Measurements from ENCODE around the gene DCHS2.

DNA sequence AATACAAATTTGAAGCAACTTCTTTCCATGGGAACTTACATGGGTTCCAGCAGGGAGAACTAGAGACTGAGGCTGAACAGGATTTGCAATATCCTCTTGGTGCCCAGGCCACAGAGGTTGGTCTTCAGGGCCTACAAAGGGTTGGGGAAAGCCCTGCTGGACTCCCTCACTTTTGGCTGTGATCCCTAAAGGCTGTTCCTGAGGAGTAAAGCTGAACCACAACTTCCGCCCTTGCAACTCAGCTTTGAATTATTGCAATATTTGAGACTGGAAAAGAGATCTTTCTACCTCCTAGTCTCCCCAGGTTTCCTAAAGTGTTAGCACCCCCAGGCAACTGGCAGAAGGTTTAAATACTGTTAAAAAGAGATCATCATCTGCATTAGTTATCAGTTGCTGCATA lies 26.9 kb downstream of the DCHS2 start:
- TF ChIP-seq, protein P1, sequence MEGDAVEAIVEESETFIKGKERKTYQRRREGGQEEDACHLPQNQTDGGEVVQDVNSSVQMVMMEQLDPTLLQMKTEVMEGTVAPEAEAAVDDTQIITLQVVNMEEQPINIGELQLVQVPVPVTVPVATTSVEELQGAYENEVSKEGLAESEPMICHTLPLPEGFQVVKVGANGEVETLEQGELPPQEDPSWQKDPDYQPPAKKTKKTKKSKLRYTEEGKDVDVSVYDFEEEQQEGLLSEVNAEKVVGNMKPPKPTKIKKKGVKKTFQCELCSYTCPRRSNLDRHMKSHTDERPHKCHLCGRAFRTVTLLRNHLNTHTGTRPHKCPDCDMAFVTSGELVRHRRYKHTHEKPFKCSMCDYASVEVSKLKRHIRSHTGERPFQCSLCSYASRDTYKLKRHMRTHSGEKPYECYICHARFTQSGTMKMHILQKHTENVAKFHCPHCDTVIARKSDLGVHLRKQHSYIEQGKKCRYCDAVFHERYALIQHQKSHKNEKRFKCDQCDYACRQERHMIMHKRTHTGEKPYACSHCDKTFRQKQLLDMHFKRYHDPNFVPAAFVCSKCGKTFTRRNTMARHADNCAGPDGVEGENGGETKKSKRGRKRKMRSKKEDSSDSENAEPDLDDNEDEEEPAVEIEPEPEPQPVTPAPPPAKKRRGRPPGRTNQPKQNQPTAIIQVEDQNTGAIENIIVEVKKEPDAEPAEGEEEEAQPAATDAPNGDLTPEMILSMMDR (IDR thresholded peaks at IDR 0.05; ENCODE audit: control extremely low read depth in 1 of 3, insufficient read depth in 1 of 3, low read depth in 1 of 3, low read length in 3 of 3): no peak
- no peak for TF ChIP-seq SP2 (IDR thresholded peaks at IDR 0.05; ENCODE audit: low read length)
- no peak for TF ChIP-seq TAF1 (IDR thresholded peaks at IDR 0.05; ENCODE audit: low read depth, low read length)
- no peak for TF ChIP-seq POLR2AphosphoS5 (IDR thresholded peaks at IDR 0.05; ENCODE audit: low read depth, low read length)
- no peak for TF ChIP-seq CHD1 (IDR thresholded peaks at IDR 0.05; ENCODE audit: low read depth, low read length)
- TF ChIP-seq, protein P2, sequence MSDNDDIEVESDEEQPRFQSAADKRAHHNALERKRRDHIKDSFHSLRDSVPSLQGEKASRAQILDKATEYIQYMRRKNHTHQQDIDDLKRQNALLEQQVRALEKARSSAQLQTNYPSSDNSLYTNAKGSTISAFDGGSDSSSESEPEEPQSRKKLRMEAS (IDR thresholded peaks at IDR 0.05): no peak
- TF ChIP-seq, protein P3, sequence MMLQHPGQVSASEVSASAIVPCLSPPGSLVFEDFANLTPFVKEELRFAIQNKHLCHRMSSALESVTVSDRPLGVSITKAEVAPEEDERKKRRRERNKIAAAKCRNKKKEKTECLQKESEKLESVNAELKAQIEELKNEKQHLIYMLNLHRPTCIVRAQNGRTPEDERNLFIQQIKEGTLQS (IDR thresholded peaks at IDR 0.05; ENCODE audit: insufficient read depth, low read depth, low read length): no peak
- no peak for TF ChIP-seq EZH2 (IDR thresholded peaks at IDR 0.05; ENCODE audit: low read depth, low read length, severe bottlenecking)
- TF ChIP-seq CBX5 (IDR thresholded peaks at IDR 0.05; ENCODE audit: low read depth, low read length): no peak
- no peak for TF ChIP-seq HDAC2 (IDR thresholded peaks at IDR 0.05; ENCODE audit: borderline replicate concordance in 1 of 2, low read depth in 2 of 2, low read length in 2 of 2)

Measured in H1 (cell line).